ENCODE measurements around the gene HARBI1. TPM values are rescaled to one million over a fixed set of nuclear protein-coding genes. Genes with fewer than 3 reads are reported as not detected.
A peak's percentile ranks its signal among the peaks of the same experiment; 100 is the strongest.

HARBI1 gene
- total RNA-seq, 4 donors from 2014 or later, result 1.2 to 6.9 (median 3.3) TPM

GRCh38 chr11:46594374-46594700, 22.7 kb downstream of the HARBI1 start:
- in situ Hi-C loops (cut with MboI; ENCODE audit: low sequenced_read_pairs in 4 of 4) (no loop called here), intact Hi-C loops (cut with DNase I; ENCODE audit: low total_unique reads) (loop anchor here (1.0 to 5.0 kb wide), 2 partner anchors 23 to 37 kb away; partner anchors contain the start of genes ATG13 and HARBI1)
- ATAC-seq (no peak), DNase-seq (no peak)
- H3K27ac ChIP-seq, result peak overlapping the region; percentile 75 to 93 (median 85)
- peak overlapping the region; percentile 85 to 95 (median 90) for H3K4me3 ChIP-seq
- H3K36me3 ChIP-seq, result no peaks in the 10 kb centered on the region
- H3K27me3 ChIP-seq, result no peaks in the 10 kb centered on the region
- no peak for TF ChIP-seq CTCF (IDR thresholded peaks at IDR 0.05 in 4 of 5, conservative IDR thresholded peaks at IDR 0.05 in 1 of 5)
- TF ChIP-seq POLR2A (IDR thresholded peaks at IDR 0.05), result no peak
- no peaks in the 10 kb centered on the region for H3K9me3 ChIP-seq
- H3K4me1 ChIP-seq, result peaks cover 24 to 32% of the 10 kb centered on the region in 2 donors

- intact Hi-C loops (cut with DNase I; ENCODE audit: low total_unique reads), result loop anchor here (1.0 to 5.0 kb wide), 2 partner anchors 24 to 36 kb away; partner anchors contain the start of genes ATG13 and HARBI1
- peaks cover 28 to 32% of the 10 kb centered on the region in 2 donors for H3K4me1 ChIP-seq
Measured at GRCh38 chr11:46593550-46594373, 23.3 kb downstream of the HARBI1 start, which contains the start of gene AMBRA1. Gene AMBRA1, minus strand, starts transcription at chr11:46594023. Its CDS starts 45,643 bp downstream, at chr11:46548380.

DNA sequence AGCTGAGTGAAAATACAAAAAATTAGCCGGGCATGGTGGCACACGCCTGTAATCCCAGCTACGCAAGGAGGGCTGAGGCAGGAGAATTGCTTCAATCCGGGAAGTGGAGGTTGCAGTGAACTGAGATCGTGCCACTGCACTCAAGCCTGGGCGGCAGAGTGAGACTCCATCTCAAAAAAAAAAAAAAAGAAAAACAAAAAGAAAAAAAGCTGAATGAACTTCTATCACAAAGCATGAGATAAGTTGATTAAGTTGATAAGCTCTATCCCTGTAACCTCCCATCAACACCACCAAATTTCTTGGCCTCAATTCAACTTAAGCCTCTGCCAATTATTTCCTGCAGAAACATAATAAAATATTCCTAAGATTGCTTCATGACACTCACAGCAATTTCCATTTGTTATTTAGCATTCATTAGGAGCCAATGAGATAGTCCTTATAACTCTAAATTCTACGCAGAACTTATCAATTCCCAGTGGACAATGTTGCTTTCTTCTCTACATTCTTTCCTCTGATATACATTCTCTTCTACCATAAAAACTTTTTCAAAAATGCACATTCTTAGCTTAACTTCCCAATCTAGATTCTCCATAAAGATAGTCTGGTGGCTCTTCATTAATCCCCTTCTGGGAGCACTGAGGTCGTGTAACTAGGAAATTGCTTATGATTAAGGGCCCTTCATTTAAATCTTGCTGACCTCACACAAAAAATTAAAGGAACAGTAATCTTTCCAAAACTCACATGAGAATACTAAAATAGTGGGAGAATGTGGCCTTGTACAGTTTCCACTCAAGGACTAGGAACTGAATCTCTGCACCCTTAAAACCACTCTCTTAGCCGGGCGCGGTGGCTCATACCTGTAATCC, 26.1 kb downstream of the HARBI1 start:
- DNase-seq, result no peak
- Histone ChIP-seq H3K9me3 (no peaks in the 10 kb centered on the region), H3K4me3 (peak overlapping the region in 1 of 4 donors; percentile 3), H3K36me3 (no peaks in the 10 kb centered on the region), H3K27me3 (no peaks in the 10 kb centered on the region), H3K27ac (peak overlapping the region in 1 of 4 donors; percentile 2), H3K4me1 (peaks cover 35 to 37% of the 10 kb centered on the region in 2 donors)
- in situ Hi-C loops (cut with MboI; ENCODE audit: low sequenced_read_pairs in 4 of 4) (no loop called here), intact Hi-C loops (cut with DNase I; ENCODE audit: low total_unique reads) (loop anchor here (5.0 kb wide), 1 partner anchor 34 kb away; no protein-coding TSS in a partner anchor)
- no peak for ATAC-seq
- TF ChIP-seq CTCF (IDR thresholded peaks at IDR 0.05 in 4 of 5, conservative IDR thresholded peaks at IDR 0.05 in 1 of 5), result no peak
- TF ChIP-seq POLR2A (IDR thresholded peaks at IDR 0.05), result no peak

More at GRCh38 chr11:46593550-46594373, 23.3 kb downstream of the HARBI1 start, which contains the start of gene AMBRA1:
- no peaks in the 10 kb centered on the region for H3K36me3 ChIP-seq
- in situ Hi-C loops (cut with MboI; ENCODE audit: low sequenced_read_pairs in 4 of 4), result no loop called here
- peak within 1 kb of the TSS; percentile 75 to 93 (median 85) for H3K27ac ChIP-seq
- peak within 1 kb of the TSS; percentile 85 to 95 (median 90) for H3K4me3 ChIP-seq
- no peaks in the 10 kb centered on the region for H3K9me3 ChIP-seq
- peak; percentile 82 to 87 for DNase-seq
- ATAC-seq, result peak; percentile 95 to 98
- TF ChIP-seq CTCF (IDR thresholded peaks at IDR 0.05 in 4 of 5, conservative IDR thresholded peaks at IDR 0.05 in 1 of 5) (no peak), POLR2A (IDR thresholded peaks at IDR 0.05) (peak; percentile 47 to 57)
- H3K27me3 ChIP-seq, result no peaks in the 10 kb centered on the region

- no peaks in the 10 kb centered on the region for H3K27me3 ChIP-seq
- H3K4me1 ChIP-seq, result peaks cover 31 to 32% of the 10 kb centered on the region in 2 donors
- no peaks in the 10 kb centered on the region for H3K36me3 ChIP-seq
- ATAC-seq (no peak), DNase-seq (no peak)
- H3K9me3 ChIP-seq, result no peaks in the 10 kb centered on the region
- no peak overlapping the region for H3K27ac ChIP-seq
- intact Hi-C loops (cut with DNase I; ENCODE audit: low total_unique reads), result no loop called here
- TF ChIP-seq CTCF (IDR thresholded peaks at IDR 0.05 in 4 of 5, conservative IDR thresholded peaks at IDR 0.05 in 1 of 5), result no peak
- TF ChIP-seq POLR2A (IDR thresholded peaks at IDR 0.05), result no peak
- in situ Hi-C loops (cut with MboI; ENCODE audit: low sequenced_read_pairs in 4 of 4), result no loop called here
- no peak overlapping the region for H3K4me3 ChIP-seq
Measured at GRCh38 chr11:46588915-46589314, 28.1 kb downstream of the HARBI1 start.
